ENCODE results near the gene THSD7B.

DNA sequence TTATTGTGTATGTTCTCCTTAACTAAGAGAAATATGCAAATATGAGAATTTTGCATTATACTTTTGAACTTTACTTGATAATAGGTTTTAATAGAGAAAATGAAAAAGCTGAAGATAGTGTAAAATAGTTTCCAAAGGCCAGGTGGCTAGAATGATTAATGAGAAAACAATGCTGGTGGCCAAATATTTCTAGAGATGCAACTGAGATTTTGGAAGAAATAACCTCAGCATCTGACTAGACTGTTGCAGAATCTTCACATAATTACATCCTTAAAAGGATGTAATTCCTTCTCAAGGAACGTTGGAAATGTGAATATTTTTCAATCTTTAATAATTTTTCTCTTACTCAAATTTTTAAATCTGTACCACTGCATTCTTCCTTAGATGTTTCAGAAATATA, 434.4 kb downstream of the THSD7B start:
- TF ChIP-seq EZH2 (conservative IDR thresholded peaks at IDR 0.05; ENCODE audit: low read depth, low read length) (no peak), TSC22D2 (CRISPR knock-in tag; IDR thresholded peaks at IDR 0.05; ENCODE audit: borderline replicate concordance) (no peak), ATF2 (CRISPR knock-in tag; IDR thresholded peaks at IDR 0.05) (no peak), MAFK (conservative IDR thresholded peaks at IDR 0.05 in 1 of 2, IDR thresholded peaks at IDR 0.05 in 1 of 2; ENCODE audit: low read length in 2 of 2) (no peak), CTCF (CRISPR knock-in tag; IDR thresholded peaks at IDR 0.05) (no peak), MYNN (CRISPR knock-in tag; IDR thresholded peaks at IDR 0.05; ENCODE audit: low read depth) (no peak), ZNF264 (CRISPR knock-in tag; IDR thresholded peaks at IDR 0.05) (no peak), NCOR1 (IDR thresholded peaks at IDR 0.05; ENCODE audit: borderline replicate concordance, low read length) (no peak), ZNF10 (CRISPR knock-in tag; IDR thresholded peaks at IDR 0.05; ENCODE audit: borderline replicate concordance, low read depth) (no peak), KDM5A (IDR thresholded peaks at IDR 0.05; ENCODE audit: borderline replicate concordance, low read length) (no peak)
- TF ChIP-seq, protein P1, sequence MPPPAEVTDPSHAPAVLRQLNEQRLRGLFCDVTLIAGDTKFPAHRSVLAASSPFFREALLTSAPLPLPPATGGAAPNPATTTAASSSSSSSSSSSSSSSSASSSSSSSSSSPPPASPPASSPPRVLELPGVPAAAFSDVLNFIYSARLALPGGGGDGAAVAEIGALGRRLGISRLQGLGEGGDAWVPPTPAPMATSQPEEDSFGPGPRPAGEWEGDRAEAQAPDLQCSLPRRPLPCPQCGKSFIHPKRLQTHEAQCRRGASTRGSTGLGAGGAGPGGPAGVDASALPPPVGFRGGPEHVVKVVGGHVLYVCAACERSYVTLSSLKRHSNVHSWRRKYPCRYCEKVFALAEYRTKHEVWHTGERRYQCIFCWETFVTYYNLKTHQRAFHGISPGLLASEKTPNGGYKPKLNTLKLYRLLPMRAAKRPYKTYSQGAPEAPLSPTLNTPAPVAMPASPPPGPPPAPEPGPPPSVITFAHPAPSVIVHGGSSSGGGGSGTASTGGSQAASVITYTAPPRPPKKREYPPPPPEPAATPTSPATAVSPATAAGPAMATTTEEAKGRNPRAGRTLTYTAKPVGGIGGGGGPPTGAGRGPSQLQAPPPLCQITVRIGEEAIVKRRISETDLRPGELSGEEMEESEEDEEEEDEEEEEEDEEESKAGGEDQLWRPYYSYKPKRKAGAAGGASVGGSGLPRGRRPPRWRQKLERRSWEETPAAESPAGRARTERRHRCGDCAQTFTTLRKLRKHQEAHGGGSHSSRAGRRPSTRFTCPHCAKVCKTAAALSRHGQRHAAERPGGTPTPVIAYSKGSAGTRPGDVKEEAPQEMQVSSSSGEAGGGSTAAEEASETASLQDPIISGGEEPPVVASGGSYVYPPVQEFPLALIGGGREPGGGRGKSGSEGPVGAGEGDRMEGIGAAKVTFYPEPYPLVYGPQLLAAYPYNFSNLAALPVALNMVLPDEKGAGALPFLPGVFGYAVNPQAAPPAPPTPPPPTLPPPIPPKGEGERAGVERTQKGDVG (CRISPR knock-in tag; IDR thresholded peaks at IDR 0.05; ENCODE audit: borderline replicate concordance), result no peak

Data from HepG2 (cell line).